DOHH2 (cell line): Measurements from ENCODE around the gene FILIP1.

ENCODE experiments used
- H3F3A ChIP-seq: fragments of 200-600 bp; sonication (generic), shearing (Covaris generic); 2 replicates; pipeline ENCODE4 v1.6.0; 2016; ENCODE audit warnings: antibody characterized with exemption, mild to moderate bottlenecking; ENCODE audit not compliant: control insufficient read depth, insufficient read depth
- H3K27ac ChIP-seq: fragments of 200-600 bp; sonication (generic); 2 replicates; pipeline ENCODE4 v1.5.1; 2014; ENCODE audit warnings: low read depth, mild to moderate bottlenecking, low read length, moderate library complexity
- H3K27me3 ChIP-seq: fragments of 200-600 bp; sonication (generic); 2 replicates; pipeline ENCODE4 v1.6.1; 2014; ENCODE audit warnings: mild to moderate bottlenecking, low read length, mixed read lengths; ENCODE audit not compliant: control insufficient read depth
- H3K36me3 ChIP-seq: fragments of 200-600 bp; sonication (generic); 2 replicates; pipeline ENCODE4 v1.6.1; 2014; ENCODE audit warnings: mild to moderate bottlenecking, low read length, moderate library complexity, mixed read lengths; ENCODE audit not compliant: control insufficient read depth
- H3K4me1 ChIP-seq: fragments of 200-600 bp; sonication (generic); 2 replicates; pipeline ENCODE4 v1.6.1; 2014; ENCODE audit warnings: mild to moderate bottlenecking, low read length, mixed read lengths; ENCODE audit not compliant: control insufficient read depth
- H3K4me2 ChIP-seq: fragments of 200-600 bp; sonication (generic); 2 replicates; pipeline ENCODE4 v1.6.0; 2014; ENCODE audit warnings: mild to moderate bottlenecking, low read length, moderate library complexity
- H3K4me3 ChIP-seq: fragments of 200-600 bp; sonication (generic); 2 replicates; pipeline ENCODE4 v1.5.1; 2014; ENCODE audit warnings: mild to moderate bottlenecking, low read length, mixed read lengths
- H3K79me2 ChIP-seq: fragments of 200-600 bp; sonication (generic); 2 replicates; pipeline ENCODE4 v1.6.1; 2014; ENCODE audit warnings: mild to moderate bottlenecking, low read length, mixed read lengths; ENCODE audit not compliant: control insufficient read depth
- H3K9me2 ChIP-seq: fragments of 200-600 bp; sonication (generic); replicated peaks from 2 replicates; pipeline ENCODE4 v1.6.1; 2014; ENCODE audit warnings: mild to moderate bottlenecking, low read length, mixed read lengths; ENCODE audit not compliant: control insufficient read depth
- H3K9me3 ChIP-seq: fragments of 200-600 bp; sonication (generic); 2 replicates; pipeline ENCODE4 v1.6.1; 2014; ENCODE audit warnings: antibody characterized with exemption, low read length, mixed read lengths; ENCODE audit not compliant: control insufficient read depth, insufficient read depth
- H4K20me1 ChIP-seq: fragments of 200-600 bp; sonication (generic); 2 replicates; pipeline ENCODE4 v1.6.0; 2014; ENCODE audit warnings: low read depth, mild to moderate bottlenecking, antibody characterized with exemption, low read length, moderate library complexity; ENCODE audit not compliant: control insufficient read depth, insufficient read depth
- CTCF ChIP-seq: fragments of 200-600 bp; sonication (generic); IDR thresholded peaks from one replicate; pipeline ENCODE4 v1.5.1; 2014; ENCODE audit warnings: antibody characterized with exemption, mild to moderate bottlenecking, low read depth, low read length; ENCODE audit not compliant: poor library complexity, severe bottlenecking
- EZH2phosphoT487 ChIP-seq: fragments of 200-600 bp; sonication (generic); IDR thresholded peaks from 2 replicates; pipeline ENCODE4 v1.6.1; 2017; ENCODE audit warnings: borderline replicate concordance, mild to moderate bottlenecking, antibody characterized with exemption, low read length, moderate library complexity, mixed read lengths

FILIP1 gene

GRCh38 chr6:75501756-75502155, 8.2 kb upstream of the FILIP1 start:
- H3K79me2 ChIP-seq, result no peaks in the 10 kb centered on the region
- H3F3A ChIP-seq, result no peaks in the 10 kb centered on the region
- no peaks in the 10 kb centered on the region for H3K9me3 ChIP-seq
- H3K36me3 ChIP-seq, result no peaks in the 10 kb centered on the region
- H3K27ac ChIP-seq, result no peak overlapping the region
- 0 out of 2 replicates have a peak, but pooled peaks cover 6% of the 10 kb centered on the region for H3K27me3 ChIP-seq
- H3K4me1 ChIP-seq, result no peaks in the 10 kb centered on the region
- H3K9me2 ChIP-seq, result no peaks in the 10 kb centered on the region
- no peaks in the 10 kb centered on the region for H4K20me1 ChIP-seq
- H3K4me2 ChIP-seq, result no peak overlapping the region
- no peak for TF ChIP-seq CTCF
- no peak for TF ChIP-seq EZH2phosphoT487
- no peak overlapping the region for H3K4me3 ChIP-seq

GRCh38 chr6:75499640-75500039, 6.0 kb upstream of the FILIP1 start:
- Histone ChIP-seq H3K9me2 (no peaks in the 10 kb centered on the region), H4K20me1 (no peaks in the 10 kb centered on the region), H3K27me3 (peaks cover 18% of the 10 kb centered on the region), H3F3A (no peaks in the 10 kb centered on the region), H3K9me3 (no peaks in the 10 kb centered on the region), H3K4me3 (no peak overlapping the region), H3K4me2 (no peak overlapping the region), H3K36me3 (no peaks in the 10 kb centered on the region), H3K27ac (no peak overlapping the region), H3K79me2 (no peaks in the 10 kb centered on the region), H3K4me1 (no peaks in the 10 kb centered on the region)
- TF ChIP-seq EZH2phosphoT487 (no peak), CTCF (no peak)

GRCh38 chr6:75498862-75499261, 5.3 kb upstream of the FILIP1 start:
- no peaks in the 10 kb centered on the region for H4K20me1 ChIP-seq
- H3K4me2 ChIP-seq, result no peak overlapping the region
- H3K79me2 ChIP-seq, result no peaks in the 10 kb centered on the region
- H3K27ac ChIP-seq, result no peak overlapping the region
- no peaks in the 10 kb centered on the region for H3F3A ChIP-seq
- no peaks in the 10 kb centered on the region for H3K4me1 ChIP-seq
- no peaks in the 10 kb centered on the region for H3K36me3 ChIP-seq
- TF ChIP-seq CTCF, result no peak
- TF ChIP-seq EZH2phosphoT487, result no peak
- H3K9me2 ChIP-seq, result no peaks in the 10 kb centered on the region
- no peaks in the 10 kb centered on the region for H3K9me3 ChIP-seq
- peaks cover 25% of the 10 kb centered on the region for H3K27me3 ChIP-seq
- no peak overlapping the region for H3K4me3 ChIP-seq

- Histone ChIP-seq H3K4me1 (no peaks in the 10 kb centered on the region), H3K4me2 (no peak overlapping the region), H3K79me2 (no peaks in the 10 kb centered on the region), H4K20me1 (no peaks in the 10 kb centered on the region), H3K27ac (no peak overlapping the region), H3K27me3 (peaks cover 31% of the 10 kb centered on the region), H3F3A (no peaks in the 10 kb centered on the region), H3K4me3 (no peak overlapping the region), H3K36me3 (no peaks in the 10 kb centered on the region), H3K9me2 (no peaks in the 10 kb centered on the region), H3K9me3 (no peaks in the 10 kb centered on the region)
- TF ChIP-seq CTCF, result no peak
- TF ChIP-seq EZH2phosphoT487, result no peak
These were observed 4.4 kb upstream of the FILIP1 start for GRCh38 chr6:75497994-75498393.
